ENCODE measurements around the gene NTN1. TPM values are rescaled to one million over a fixed set of nuclear protein-coding genes. Genes with fewer than 3 reads are reported as not detected.
"Not testable (repeated sequence)": the region's sequence is repeated elsewhere in the genome, so short reads cannot be mapped to it uniquely, and the experiment has no call there.

The NTN1 gene
- total RNA-seq, 1 donor = 0.36 TPM

DNA sequence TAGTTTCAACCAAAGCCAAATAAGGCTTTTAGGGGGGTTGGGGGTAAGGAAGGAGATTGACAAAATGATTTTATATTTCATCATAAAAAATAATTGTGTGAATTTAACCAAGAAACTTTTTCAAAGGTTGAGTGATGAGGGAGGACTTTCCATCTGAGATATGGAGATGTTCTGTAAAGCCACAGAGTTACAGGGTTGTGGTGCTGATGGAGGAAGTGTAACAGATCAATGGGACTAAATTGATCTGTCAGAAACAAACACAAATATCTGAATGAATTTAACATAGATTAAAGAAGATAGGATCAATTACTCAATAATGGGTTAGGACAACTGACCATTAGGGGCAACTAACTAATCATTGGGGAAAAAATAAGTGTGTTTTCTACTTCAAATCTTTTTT is 41.6 kb upstream of the NTN1 start:
- no peaks in the 10 kb centered on the region for H3K9me3 ChIP-seq (ENCODE audit: low read depth, low read length)
- H3K27ac ChIP-seq (ENCODE audit: low read depth, low read length) = no peak overlapping the region
- H3K4me2 ChIP-seq (ENCODE audit: insufficient read depth, low read length) = no peak overlapping the region
- H4K20me1 ChIP-seq (ENCODE audit: insufficient read depth, low read length) = no peaks in the 10 kb centered on the region
- H3K36me3 ChIP-seq (ENCODE audit: insufficient read depth, low read length) = no peaks in the 10 kb centered on the region
- H3K79me2 ChIP-seq (ENCODE audit: insufficient read depth, low read length) = no peaks in the 10 kb centered on the region
- no peaks in the 10 kb centered on the region for H3K27me3 ChIP-seq (ENCODE audit: insufficient read depth, low read length)
- H3K4me3 ChIP-seq (ENCODE audit: insufficient read depth, low read length) = no peak overlapping the region
- DNase-seq (ENCODE audit: insufficient read length, low spot score, missing footprints) = no peak
- H2AFZ ChIP-seq (ENCODE audit: low read length) = no peak overlapping the region
- TF ChIP-seq, protein P1, sequence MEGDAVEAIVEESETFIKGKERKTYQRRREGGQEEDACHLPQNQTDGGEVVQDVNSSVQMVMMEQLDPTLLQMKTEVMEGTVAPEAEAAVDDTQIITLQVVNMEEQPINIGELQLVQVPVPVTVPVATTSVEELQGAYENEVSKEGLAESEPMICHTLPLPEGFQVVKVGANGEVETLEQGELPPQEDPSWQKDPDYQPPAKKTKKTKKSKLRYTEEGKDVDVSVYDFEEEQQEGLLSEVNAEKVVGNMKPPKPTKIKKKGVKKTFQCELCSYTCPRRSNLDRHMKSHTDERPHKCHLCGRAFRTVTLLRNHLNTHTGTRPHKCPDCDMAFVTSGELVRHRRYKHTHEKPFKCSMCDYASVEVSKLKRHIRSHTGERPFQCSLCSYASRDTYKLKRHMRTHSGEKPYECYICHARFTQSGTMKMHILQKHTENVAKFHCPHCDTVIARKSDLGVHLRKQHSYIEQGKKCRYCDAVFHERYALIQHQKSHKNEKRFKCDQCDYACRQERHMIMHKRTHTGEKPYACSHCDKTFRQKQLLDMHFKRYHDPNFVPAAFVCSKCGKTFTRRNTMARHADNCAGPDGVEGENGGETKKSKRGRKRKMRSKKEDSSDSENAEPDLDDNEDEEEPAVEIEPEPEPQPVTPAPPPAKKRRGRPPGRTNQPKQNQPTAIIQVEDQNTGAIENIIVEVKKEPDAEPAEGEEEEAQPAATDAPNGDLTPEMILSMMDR (IDR thresholded peaks at IDR 0.05; ENCODE audit: extremely low read depth, low read depth, low read length) = no peak
- no peaks in the 10 kb centered on the region for H3K4me1 ChIP-seq (ENCODE audit: insufficient read depth, low read length)

- no peaks in the 10 kb centered on the region for H3K36me3 ChIP-seq (ENCODE audit: insufficient read depth, low read length)
- no peaks in the 10 kb centered on the region for H3K27me3 ChIP-seq (ENCODE audit: insufficient read depth, low read length)
- no peaks in the 10 kb centered on the region for H3K9me3 ChIP-seq (ENCODE audit: low read depth, low read length)
- H3K79me2 ChIP-seq (ENCODE audit: insufficient read depth, low read length) = no peaks in the 10 kb centered on the region
- H2AFZ ChIP-seq (ENCODE audit: low read length) = no peak overlapping the region
- DNase-seq (ENCODE audit: insufficient read length, low spot score, missing footprints) = no peak
- H3K4me3 ChIP-seq (ENCODE audit: insufficient read depth, low read length) = no peak overlapping the region
- TF ChIP-seq, protein P1 (IDR thresholded peaks at IDR 0.05; ENCODE audit: extremely low read depth, low read depth, low read length) = no peak
- H3K4me2 ChIP-seq (ENCODE audit: insufficient read depth, low read length) = no peak overlapping the region
- H3K4me1 ChIP-seq (ENCODE audit: insufficient read depth, low read length) = no peaks in the 10 kb centered on the region
- H4K20me1 ChIP-seq (ENCODE audit: insufficient read depth, low read length) = no peaks in the 10 kb centered on the region
- no peak overlapping the region for H3K27ac ChIP-seq (ENCODE audit: low read depth, low read length)
Measured at GRCh38 chr17:8981443-8981842, 39.9 kb upstream of the NTN1 start.

DNA sequence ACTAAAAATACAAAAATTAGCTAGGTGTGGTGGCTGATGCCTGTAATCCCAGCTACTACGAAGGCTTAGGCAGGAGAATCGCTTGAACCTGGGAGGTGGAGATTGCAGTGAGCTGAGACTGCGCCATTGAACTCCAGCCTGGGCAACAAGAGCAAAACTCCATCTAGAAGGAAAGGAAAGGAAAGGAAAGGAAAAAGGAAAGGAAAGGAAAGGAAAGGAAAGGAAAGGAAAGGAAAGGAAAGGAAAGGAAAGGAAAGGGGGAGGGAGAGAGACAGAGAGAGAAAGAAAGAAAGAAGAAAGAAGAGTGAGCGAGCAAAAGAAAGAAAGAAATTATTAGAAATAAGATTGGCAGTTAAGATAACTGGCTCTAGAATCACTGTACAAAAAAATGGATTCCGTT is 37.1 kb upstream of the NTN1 start:
- not testable (repeated sequence) for DNase-seq (ENCODE audit: insufficient read length, low spot score, missing footprints); H3K9me3 ChIP-seq (ENCODE audit: low read depth, low read length); H3K27ac ChIP-seq (ENCODE audit: low read depth, low read length); H3K36me3 ChIP-seq (ENCODE audit: insufficient read depth, low read length); H3K4me3 ChIP-seq (ENCODE audit: insufficient read depth, low read length); H3K4me1 ChIP-seq (ENCODE audit: insufficient read depth, low read length); H3K4me2 ChIP-seq (ENCODE audit: insufficient read depth, low read length); H2AFZ ChIP-seq (ENCODE audit: low read length); H3K27me3 ChIP-seq (ENCODE audit: insufficient read depth, low read length); H4K20me1 ChIP-seq (ENCODE audit: insufficient read depth, low read length); H3K79me2 ChIP-seq (ENCODE audit: insufficient read depth, low read length)

- Histone ChIP-seq H3K36me3 (ENCODE audit: insufficient read depth, low read length) (no peaks in the 10 kb centered on the region), H3K27me3 (ENCODE audit: insufficient read depth, low read length) (no peaks in the 10 kb centered on the region), H3K4me1 (ENCODE audit: insufficient read depth, low read length) (no peaks in the 10 kb centered on the region), H3K27ac (ENCODE audit: low read depth, low read length) (no peak overlapping the region), H3K79me2 (ENCODE audit: insufficient read depth, low read length) (no peaks in the 10 kb centered on the region), H4K20me1 (ENCODE audit: insufficient read depth, low read length) (no peaks in the 10 kb centered on the region), H2AFZ (ENCODE audit: low read length) (no peak overlapping the region), H3K4me3 (ENCODE audit: insufficient read depth, low read length) (no peak overlapping the region), H3K4me2 (ENCODE audit: insufficient read depth, low read length) (no peak overlapping the region), H3K9me3 (ENCODE audit: low read depth, low read length) (no peaks in the 10 kb centered on the region)
- no peak for DNase-seq (ENCODE audit: insufficient read length, low spot score, missing footprints)
- TF ChIP-seq, protein P1 (IDR thresholded peaks at IDR 0.05; ENCODE audit: extremely low read depth, low read depth, low read length) = no peak
Measured at GRCh38 chr17:8985054-8985701, 36.1 kb upstream of the NTN1 start.
